Panc1 (cell line): ENCODE results near the gene WDR35. TPM values are rescaled to one million over a fixed set of nuclear protein-coding genes. Genes with fewer than 3 reads are reported as not detected.

ENCODE experiments used
- ATAC-seq: fragments of 200-7000 bp; cut with Tn5 transposase; 2 replicates; pipeline ENCODE4 v1.9.1; 2020; ENCODE audit warnings: mild to moderate bottlenecking, moderate library complexity
- BruUV-seq: library from RNA; stranded (reverse); fragments of 400-500 nt; replicated peaks from 2 replicates; lab custom pipeline; 2021; lab: Mats Ljungman, UMichigan
- CTCF ChIA-PET: fragments of 300-600 bp; sonication (Branson Sonifier 250); formaldehyde crosslinking; loops from one replicate; lab custom pipeline; 2022; ENCODE audit warnings: antibody characterized with exemption; lab: Charles Lee
- POLR2A ChIA-PET: fragments of 300-600 bp; sonication (Branson Sonifier 250); formaldehyde crosslinking; loops from one replicate; lab custom pipeline; 2022; ENCODE audit warnings: antibody characterized with exemption; lab: Charles Lee
- DNase-seq: peaks from one replicate; pipeline ENCODE4 v3.0.0-alpha.2; 2010; ENCODE audit warnings: low read depth, low spot score
- H3K27ac ChIP-seq: 2 replicates; pipeline ENCODE4 v1.5.1; 2011; ENCODE audit warnings: mild to moderate bottlenecking, low read length, inconsistent platforms
- H3K27me3 ChIP-seq: fragments of 200-500 bp; sonication (Bioruptor generic); 2 replicates; pipeline ENCODE4 v1.6.0; 2014; ENCODE audit warnings: low read length, inconsistent platforms; ENCODE audit not compliant: control insufficient read depth, insufficient read depth
- H3K36me3 ChIP-seq: fragments of 200-500 bp; sonication (Bioruptor generic); 2 replicates; pipeline ENCODE4 v1.5.1; 2014; ENCODE audit warnings: inconsistent platforms, mild to moderate bottlenecking, low read length, moderate library complexity; ENCODE audit not compliant: control insufficient read depth, insufficient read depth
- H3K4me1 ChIP-seq: 2 replicates; pipeline ENCODE4 v1.5.1; 2011; ENCODE audit warnings: inconsistent platforms, mild to moderate bottlenecking, low read length, moderate library complexity; ENCODE audit not compliant: control insufficient read depth, insufficient read depth
- H3K4me3 ChIP-seq, 2 experiments: 2 replicates each; pipeline ENCODE4 v1.5.1; 2011 to 2012; ENCODE audit warnings: low read depth in 2 of 2, low read length in 2 of 2, mild to moderate bottlenecking in 2 of 2, inconsistent platforms in 1 of 2, moderate library complexity in 1 of 2
- H3K9me3 ChIP-seq: fragments of 200-500 bp; sonication (Bioruptor generic); 2 replicates; pipeline ENCODE4 v1.5.1; 2014; ENCODE audit warnings: low read depth, mild to moderate bottlenecking, inconsistent platforms, low read length, moderate library complexity; ENCODE audit not compliant: control insufficient read depth, insufficient read depth
- POLR2AphosphoS5 ChIP-seq: IDR thresholded peaks from 2 replicates; pipeline ENCODE4 v1.6.1; 2012; ENCODE audit warnings: mild to moderate bottlenecking, low read depth, low read length, moderate library complexity
- SIN3A ChIP-seq: IDR thresholded peaks from 2 replicates; pipeline ENCODE4 v1.6.1; 2012; ENCODE audit warnings: low read depth, mild to moderate bottlenecking, low read length, moderate library complexity, borderline replicate concordance; ENCODE audit not compliant: insufficient read depth
- TCF7L2 ChIP-seq: IDR thresholded peaks from 2 replicates; pipeline ENCODE4 v1.6.1; 2011; ENCODE audit warnings: mild to moderate bottlenecking, low read depth, low read length, inconsistent platforms
- in situ Hi-C: cut with HindIII; loops from 2 replicates; pipeline ENCODE4 v1.10.0; 2016; ENCODE audit warnings: low sequenced_read_pairs, low pct_unique_long_range_greater_than_20kb
- intact Hi-C: fragments of 100-400 bp; cut with micrococcal nuclease; formaldehyde crosslinking; loops from one replicate; pipeline ENCODE4 v1.10.0; 2022; ENCODE audit not compliant: unreplicated experiment
- total RNA-seq: library from RNA; stranded (reverse); gene quantifications from one replicate; pipeline ENCODE4 v1.2.1, GENCODE V29; 2021; ENCODE audit not compliant: unreplicated experiment
- TF ChIP-seq, protein P1 (sequence below), 2 experiments: IDR thresholded peaks; 2 replicates each; pipeline ENCODE4 v1.6.1; 2011 to 2012; ENCODE audit warnings: low read depth in 2 of 2, control low read depth in 1 of 2, low read length in 1 of 2, mild to moderate bottlenecking in 1 of 2, moderate library complexity in 1 of 2; ENCODE audit not compliant: insufficient read depth in 1 of 2
- TF ChIP-seq, protein P2 (sequence below): fragments of 450-650 bp; IDR thresholded peaks from 2 replicates; pipeline ENCODE4 v1.5.1; 2017; ENCODE audit warnings: mild to moderate bottlenecking

WDR35 gene
- total RNA-seq, 1 experiment from 2014 or later: 13.8 TPM

DNA sequence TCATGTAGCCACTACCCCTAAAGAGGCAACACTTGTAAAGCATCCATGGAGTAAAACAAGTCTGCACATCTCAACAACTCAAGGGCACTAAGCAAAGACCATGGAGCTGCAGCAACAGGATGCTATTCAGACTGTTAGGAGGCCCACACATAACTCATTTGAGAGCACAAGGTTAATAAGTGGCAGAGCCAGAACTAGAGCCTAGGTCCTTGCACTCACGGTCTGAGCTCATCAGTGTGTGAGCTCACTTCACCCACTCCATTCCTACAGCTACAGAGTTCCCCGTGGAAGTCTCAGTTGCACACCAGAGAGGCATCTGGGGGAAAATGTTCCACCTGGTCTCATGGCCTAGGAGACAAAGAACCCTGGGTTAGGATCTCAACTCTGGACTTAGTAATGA, 123.1 kb downstream of the WDR35 start:
- ChIA-PET CTCF (no interaction called here), POLR2A (no interaction called here)
- in situ Hi-C loops: no loop called here
- DNase-seq: no peak
- H3K4me1 ChIP-seq: no peaks in the 10 kb centered on the region
- H3K9me3 ChIP-seq: no peaks in the 10 kb centered on the region
- no peak overlapping the region for H3K27ac ChIP-seq
- TF ChIP-seq SIN3A (no peak), TCF7L2 (no peak), POLR2AphosphoS5 (no peak)
- TF ChIP-seq, protein P1, sequence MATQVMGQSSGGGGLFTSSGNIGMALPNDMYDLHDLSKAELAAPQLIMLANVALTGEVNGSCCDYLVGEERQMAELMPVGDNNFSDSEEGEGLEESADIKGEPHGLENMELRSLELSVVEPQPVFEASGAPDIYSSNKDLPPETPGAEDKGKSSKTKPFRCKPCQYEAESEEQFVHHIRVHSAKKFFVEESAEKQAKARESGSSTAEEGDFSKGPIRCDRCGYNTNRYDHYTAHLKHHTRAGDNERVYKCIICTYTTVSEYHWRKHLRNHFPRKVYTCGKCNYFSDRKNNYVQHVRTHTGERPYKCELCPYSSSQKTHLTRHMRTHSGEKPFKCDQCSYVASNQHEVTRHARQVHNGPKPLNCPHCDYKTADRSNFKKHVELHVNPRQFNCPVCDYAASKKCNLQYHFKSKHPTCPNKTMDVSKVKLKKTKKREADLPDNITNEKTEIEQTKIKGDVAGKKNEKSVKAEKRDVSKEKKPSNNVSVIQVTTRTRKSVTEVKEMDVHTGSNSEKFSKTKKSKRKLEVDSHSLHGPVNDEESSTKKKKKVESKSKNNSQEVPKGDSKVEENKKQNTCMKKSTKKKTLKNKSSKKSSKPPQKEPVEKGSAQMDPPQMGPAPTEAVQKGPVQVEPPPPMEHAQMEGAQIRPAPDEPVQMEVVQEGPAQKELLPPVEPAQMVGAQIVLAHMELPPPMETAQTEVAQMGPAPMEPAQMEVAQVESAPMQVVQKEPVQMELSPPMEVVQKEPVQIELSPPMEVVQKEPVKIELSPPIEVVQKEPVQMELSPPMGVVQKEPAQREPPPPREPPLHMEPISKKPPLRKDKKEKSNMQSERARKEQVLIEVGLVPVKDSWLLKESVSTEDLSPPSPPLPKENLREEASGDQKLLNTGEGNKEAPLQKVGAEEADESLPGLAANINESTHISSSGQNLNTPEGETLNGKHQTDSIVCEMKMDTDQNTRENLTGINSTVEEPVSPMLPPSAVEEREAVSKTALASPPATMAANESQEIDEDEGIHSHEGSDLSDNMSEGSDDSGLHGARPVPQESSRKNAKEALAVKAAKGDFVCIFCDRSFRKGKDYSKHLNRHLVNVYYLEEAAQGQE (IDR thresholded peaks at IDR 0.05; ENCODE audit: insufficient read depth in 1 of 2, low read depth in 2 of 2, low read length in 1 of 2): no peak
- TF ChIP-seq, protein P2, sequence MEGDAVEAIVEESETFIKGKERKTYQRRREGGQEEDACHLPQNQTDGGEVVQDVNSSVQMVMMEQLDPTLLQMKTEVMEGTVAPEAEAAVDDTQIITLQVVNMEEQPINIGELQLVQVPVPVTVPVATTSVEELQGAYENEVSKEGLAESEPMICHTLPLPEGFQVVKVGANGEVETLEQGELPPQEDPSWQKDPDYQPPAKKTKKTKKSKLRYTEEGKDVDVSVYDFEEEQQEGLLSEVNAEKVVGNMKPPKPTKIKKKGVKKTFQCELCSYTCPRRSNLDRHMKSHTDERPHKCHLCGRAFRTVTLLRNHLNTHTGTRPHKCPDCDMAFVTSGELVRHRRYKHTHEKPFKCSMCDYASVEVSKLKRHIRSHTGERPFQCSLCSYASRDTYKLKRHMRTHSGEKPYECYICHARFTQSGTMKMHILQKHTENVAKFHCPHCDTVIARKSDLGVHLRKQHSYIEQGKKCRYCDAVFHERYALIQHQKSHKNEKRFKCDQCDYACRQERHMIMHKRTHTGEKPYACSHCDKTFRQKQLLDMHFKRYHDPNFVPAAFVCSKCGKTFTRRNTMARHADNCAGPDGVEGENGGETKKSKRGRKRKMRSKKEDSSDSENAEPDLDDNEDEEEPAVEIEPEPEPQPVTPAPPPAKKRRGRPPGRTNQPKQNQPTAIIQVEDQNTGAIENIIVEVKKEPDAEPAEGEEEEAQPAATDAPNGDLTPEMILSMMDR: no peak
- H3K27me3 ChIP-seq: no peaks in the 10 kb centered on the region
- no peaks in the 10 kb centered on the region for H3K36me3 ChIP-seq
- BruUV-seq: no TSS peak
- intact Hi-C loops: no loop called here
- no peak overlapping the region for H3K4me3 ChIP-seq
- ATAC-seq: no peak

DNA sequence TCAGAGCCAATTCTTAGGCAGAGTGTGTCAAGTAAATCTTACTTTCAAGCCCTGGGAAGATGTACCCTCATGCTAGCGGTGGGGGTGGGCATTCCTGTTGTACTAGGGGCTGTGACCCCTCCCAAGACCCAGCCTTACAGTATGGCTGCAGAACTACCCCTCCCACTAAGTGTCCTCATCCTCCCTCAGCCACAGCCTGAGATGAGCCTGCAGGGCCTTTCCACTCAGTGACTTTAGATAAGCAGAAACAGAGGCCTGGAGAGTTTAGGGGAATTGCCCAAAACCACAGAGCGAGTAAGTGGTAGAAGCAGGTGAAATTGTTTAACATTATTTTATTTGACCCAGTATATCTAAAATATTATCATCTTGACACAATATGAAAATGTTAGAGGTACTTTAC, 124.8 kb downstream of the WDR35 start:
- in situ Hi-C loops: no loop called here
- Histone ChIP-seq H3K4me3 (no peak overlapping the region), H3K4me1 (no peaks in the 10 kb centered on the region), H3K27ac (no peak overlapping the region), H3K9me3 (no peaks in the 10 kb centered on the region), H3K27me3 (no peaks in the 10 kb centered on the region), H3K36me3 (no peaks in the 10 kb centered on the region)
- POLR2A ChIA-PET: no interaction called here
- DNase-seq (no peak), ATAC-seq (no peak)
- no TSS peak for BruUV-seq
- intact Hi-C loops: no loop called here
- CTCF ChIA-PET: interaction anchor here (0.6 kb wide), 2 partner anchors 542 to 548 kb away, joined by 3 to 4 read pairs; no protein-coding TSS in a partner anchor
- TF ChIP-seq, protein P2: no peak
- TF ChIP-seq, protein P1 (IDR thresholded peaks at IDR 0.05; ENCODE audit: insufficient read depth in 1 of 2, low read depth in 2 of 2, low read length in 1 of 2): no peak
- no peak for TF ChIP-seq TCF7L2
- TF ChIP-seq POLR2AphosphoS5: no peak
- no peak for TF ChIP-seq SIN3A
